Neural progenitor cell (in vitro differentiated cells): ENCODE results near the gene NRG3. TPM values are rescaled to one million over a fixed set of nuclear protein-coding genes. Genes with fewer than 3 reads are reported as not detected.
A peak's percentile ranks its signal among the peaks of the same experiment; 100 is the strongest.
"Not testable (repeated sequence)": the region's sequence is repeated elsewhere in the genome, so short reads cannot be mapped to it uniquely, and the experiment has no call there.

Experiments
- DNase-seq: peaks from one replicate; pipeline ENCODE4 v3.0.0-alpha.2; 2016; ENCODE audit warnings: low spot score
- H2AFZ ChIP-seq: fragments of 200-600 bp; sonication (generic); replicated peaks from 2 replicates; pipeline ENCODE4 v1.6.1; 2016; ENCODE audit warnings: antibody characterized with exemption
- H3F3A ChIP-seq: fragments of 200-600 bp; sonication (generic); 2 replicates; pipeline ENCODE4 v1.6.1; 2016; ENCODE audit warnings: antibody characterized with exemption, low read depth
- H3K27ac ChIP-seq: fragments of 200-600 bp; sonication (generic); 2 replicates; pipeline ENCODE4 v1.5.1; 2016; ENCODE audit warnings: mild to moderate bottlenecking
- H3K27me3 ChIP-seq: fragments of 200-600 bp; sonication (generic); 2 replicates; pipeline ENCODE4 v1.6.1; 2016; ENCODE audit warnings: mild to moderate bottlenecking, moderate library complexity
- H3K36me3 ChIP-seq: fragments of 200-600 bp; sonication (generic); 2 replicates; pipeline ENCODE4 v1.5.1; 2016
- H3K4me1 ChIP-seq: fragments of 200-600 bp; sonication (generic); 2 replicates; pipeline ENCODE4 v1.6.1; 2016; ENCODE audit warnings: mixed run types
- H3K4me2 ChIP-seq: fragments of 200-600 bp; sonication (generic); 2 replicates; pipeline ENCODE4 v1.6.1; 2016
- H3K4me3 ChIP-seq: fragments of 200-600 bp; sonication (generic); 2 replicates; pipeline ENCODE4 v1.5.1; 2016
- H3K79me2 ChIP-seq: fragments of 200-600 bp; sonication (generic); 2 replicates; pipeline ENCODE4 v1.6.1; 2016; ENCODE audit warnings: low read depth
- H3K9ac ChIP-seq: fragments of 200-600 bp; sonication (generic); 2 replicates; pipeline ENCODE4 v1.6.1; 2016
- H3K9me3 ChIP-seq: fragments of 200-600 bp; sonication (generic); 2 replicates; pipeline ENCODE4 v1.5.1; 2016; ENCODE audit warnings: low read depth
- H4K20me1 ChIP-seq: fragments of 200-600 bp; sonication (generic); 2 replicates; pipeline ENCODE4 v1.6.1; 2016; ENCODE audit warnings: low read depth
- H3K27ac Mint-ChIP-seq: 3 replicates; pipeline ENCODE4 v1.8.0; 2021; ENCODE audit warnings: mixed read lengths
- H3K27me3 Mint-ChIP-seq: 2 replicates; pipeline ENCODE4 v1.8.0; 2022; ENCODE audit warnings: low read depth, mild to moderate bottlenecking, inconsistent platforms, moderate library complexity, mixed read lengths; ENCODE audit not compliant: insufficient read depth
- H3K36me3 Mint-ChIP-seq: 3 replicates; pipeline ENCODE4 v1.8.0; 2021; ENCODE audit warnings: mixed read lengths
- H3K4me1 Mint-ChIP-seq: 3 replicates; pipeline ENCODE4 v1.8.0; 2021; ENCODE audit warnings: mixed read lengths
- H3K4me3 Mint-ChIP-seq: 3 replicates; pipeline ENCODE4 v1.8.0; 2021; ENCODE audit warnings: mild to moderate bottlenecking, moderate library complexity, mixed read lengths
- H3K9me3 Mint-ChIP-seq: 3 replicates; pipeline ENCODE4 v1.8.0; 2020; ENCODE audit warnings: mixed read lengths
- CTCF ChIP-seq: fragments of 200-600 bp; sonication (generic); IDR thresholded peaks from 2 replicates; pipeline ENCODE4 v1.5.1; 2017; ENCODE audit warnings: antibody characterized with exemption, mild to moderate bottlenecking
- EZH2 ChIP-seq: fragments of 200-600 bp; sonication (generic); IDR thresholded peaks from 2 replicates; pipeline ENCODE4 v1.6.1; 2017; ENCODE audit warnings: antibody characterized with exemption, mild to moderate bottlenecking, moderate library complexity
- EZH2phosphoT487 ChIP-seq: fragments of 200-600 bp; sonication (generic); IDR thresholded peaks from 2 replicates; pipeline ENCODE4 v1.6.1; 2017; ENCODE audit warnings: antibody characterized with exemption
- total RNA-seq: library from RNA; depleted of rRNA; stranded (reverse); fragments of >200 nt; gene quantifications from 2 replicates; pipeline ENCODE4 v1.2.3, GENCODE V29; 2015; ENCODE audit warnings: low replicate concordance

Gene NRG3
- total RNA-seq, 1 donor from 2014 or later = 1.9 TPM

GRCh38 chr10:82953909-82954308 is 1078.9 kb downstream of the NRG3 start:
- H3K9me3 ChIP-seq = no peaks in the 10 kb centered on the region
- no peak overlapping the region for H3K4me3 ChIP-seq
- no peak overlapping the region for H3K27ac ChIP-seq
- no peaks in the 10 kb centered on the region for H3K4me1 ChIP-seq
- H3K36me3 ChIP-seq = no peaks in the 10 kb centered on the region
- Mint-ChIP-seq H3K4me1 (peaks cover 3% of the 10 kb centered on the region), H3K27ac (no peak overlapping the region), H3K4me3 (no peak overlapping the region), H3K27me3 (no peaks in the 10 kb centered on the region), H3K36me3 (no peaks in the 10 kb centered on the region), H3K9me3 (no peaks in the 10 kb centered on the region)
- no peak overlapping the region for H3K9ac ChIP-seq
- no peak overlapping the region for H2AFZ ChIP-seq
- no peaks in the 10 kb centered on the region for H3F3A ChIP-seq
- H3K27me3 ChIP-seq = no peaks in the 10 kb centered on the region
- H4K20me1 ChIP-seq = no peaks in the 10 kb centered on the region
- no peak overlapping the region for H3K4me2 ChIP-seq
- TF ChIP-seq CTCF (peak; percentile 7), EZH2 (no peak), EZH2phosphoT487 (no peak)
- no peaks in the 10 kb centered on the region for H3K79me2 ChIP-seq
- DNase-seq = no peak

- not testable (repeated sequence) for H3K27ac ChIP-seq, H3K9ac ChIP-seq, H3K36me3 ChIP-seq, H3K4me3 ChIP-seq, H3K27me3 Mint-ChIP-seq, H3K36me3 Mint-ChIP-seq, H3F3A ChIP-seq, H3K27ac Mint-ChIP-seq, H3K4me3 Mint-ChIP-seq, H3K4me2 ChIP-seq, H3K9me3 Mint-ChIP-seq, H2AFZ ChIP-seq, H3K4me1 ChIP-seq, H4K20me1 ChIP-seq, DNase-seq, H3K27me3 ChIP-seq, H3K9me3 ChIP-seq, H3K79me2 ChIP-seq
- peaks cover 26% of the 10 kb centered on the region for H3K4me1 Mint-ChIP-seq
Measured at GRCh38 chr10:82960421-82961060, 1085.5 kb downstream of the NRG3 start.

- H3F3A ChIP-seq = no peaks in the 10 kb centered on the region
- no peak overlapping the region for H2AFZ ChIP-seq
- no peak overlapping the region for H3K27ac Mint-ChIP-seq
- peaks cover 26% of the 10 kb centered on the region for H3K4me1 Mint-ChIP-seq
- H4K20me1 ChIP-seq = no peaks in the 10 kb centered on the region
- H3K27me3 Mint-ChIP-seq = no peaks in the 10 kb centered on the region
- no peak for DNase-seq
- H3K4me3 ChIP-seq = no peak overlapping the region
- no peak overlapping the region for H3K4me3 Mint-ChIP-seq
- no peak for TF ChIP-seq EZH2phosphoT487
- TF ChIP-seq EZH2 = no peak
- TF ChIP-seq CTCF = no peak
- H3K79me2 ChIP-seq = no peaks in the 10 kb centered on the region
- no peaks in the 10 kb centered on the region for H3K27me3 ChIP-seq
- H3K4me1 ChIP-seq = peaks cover 8% of the 10 kb centered on the region
- no peak overlapping the region for H3K9ac ChIP-seq
- H3K9me3 ChIP-seq = no peaks in the 10 kb centered on the region
- no peaks in the 10 kb centered on the region for H3K36me3 Mint-ChIP-seq
- no peaks in the 10 kb centered on the region for H3K9me3 Mint-ChIP-seq
- H3K36me3 ChIP-seq = no peaks in the 10 kb centered on the region
- no peak overlapping the region for H3K27ac ChIP-seq
- no peak overlapping the region for H3K4me2 ChIP-seq
Measured at GRCh38 chr10:82961864-82962263, 1086.9 kb downstream of the NRG3 start.

GRCh38 chr10:82966130-82966529 is 1091.1 kb downstream of the NRG3 start:
- Mint-ChIP-seq H3K27me3 (no peaks in the 10 kb centered on the region), H3K36me3 (no peaks in the 10 kb centered on the region), H3K4me1 (peaks cover 13% of the 10 kb centered on the region), H3K4me3 (no peak overlapping the region), H3K27ac (no peak overlapping the region), H3K9me3 (no peaks in the 10 kb centered on the region)
- Histone ChIP-seq H3K4me2 (no peak overlapping the region), H3K79me2 (no peaks in the 10 kb centered on the region), H3K4me1 (peaks cover 8% of the 10 kb centered on the region), H3F3A (no peaks in the 10 kb centered on the region), H3K4me3 (no peak overlapping the region), H3K9ac (no peak overlapping the region), H3K36me3 (no peaks in the 10 kb centered on the region), H3K27me3 (no peaks in the 10 kb centered on the region), H3K27ac (no peak overlapping the region), H3K9me3 (no peaks in the 10 kb centered on the region), H2AFZ (no peak overlapping the region), H4K20me1 (no peaks in the 10 kb centered on the region)
- no peak for DNase-seq
- TF ChIP-seq EZH2phosphoT487 = no peak
- TF ChIP-seq CTCF = no peak
- no peak for TF ChIP-seq EZH2
